Testis (tissue), 2 donors: ENCODE results near the gene LENG8.

ENCODE experiments used
- CTCF ChIP-seq, 3 experiments: fragments of 450-650 bp in 2 of 3; fragments of 200-600 bp in 1 of 3; sonication (generic) in 1 of 3; IDR thresholded peaks; one replicate each; pipeline ENCODE4 v1.5.1; 2016 to 2019; ENCODE audit warnings: antibody characterized with exemption in 3 of 3, mild to moderate bottlenecking in 2 of 3, moderate library complexity in 1 of 3
- POLR2A ChIP-seq: fragments of 450-650 bp; IDR thresholded peaks from one replicate; pipeline ENCODE4 v1.6.1; 2017; ENCODE audit warnings: antibody characterized with exemption, mild to moderate bottlenecking, moderate library complexity

GRCh38 chr19:54436628-54437252, 12.3 kb upstream of the LENG8 start:
- TF ChIP-seq CTCF (IDR thresholded peaks at IDR 0.05) (no peak), POLR2A (no peak)
